ENCODE measurements around the gene HNRNPL. TPM values are rescaled to one million over a fixed set of nuclear protein-coding genes. Genes with fewer than 3 reads are reported as not detected.
"Not testable (repeated sequence)": the region's sequence is repeated elsewhere in the genome, so short reads cannot be mapped to it uniquely, and the experiment has no call there.

HNRNPL gene
- polyA plus RNA-seq, 1 donor from 2014 or later: 315 TPM

DNA sequence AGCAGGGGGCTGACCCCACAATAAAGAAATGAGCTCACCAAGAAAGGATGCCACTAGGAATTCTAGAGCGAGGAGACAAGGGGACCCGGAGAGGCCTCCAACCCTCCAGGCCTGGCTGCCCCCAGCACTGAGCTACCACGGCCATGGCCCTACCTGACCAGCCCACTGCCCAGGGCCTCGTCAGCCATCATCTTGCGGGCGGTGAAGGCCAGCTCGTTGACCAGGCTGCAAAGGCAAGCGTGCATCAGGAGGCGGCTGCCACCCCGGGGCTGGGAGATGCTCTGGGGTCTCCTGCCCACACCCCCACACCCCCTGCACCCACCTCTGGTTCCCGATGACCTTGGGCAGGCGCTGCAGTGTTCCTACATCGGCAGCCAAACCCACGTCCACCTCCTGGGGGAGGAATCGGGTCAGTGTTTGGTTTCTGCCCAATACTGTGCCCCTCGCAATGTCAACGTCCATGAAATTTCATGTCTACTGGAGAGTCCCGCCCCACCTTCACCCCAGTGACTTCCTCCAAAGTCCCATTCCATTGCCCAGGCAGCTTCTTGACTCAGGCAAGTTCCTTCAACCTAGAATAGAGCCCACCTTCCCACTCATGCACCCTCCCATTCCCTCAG is 33.5 kb downstream of the HNRNPL start:
- no peaks in the 10 kb centered on the region for H3K27me3 ChIP-seq (ENCODE audit: insufficient read depth, low read depth, low read length)
- H4K20me1 ChIP-seq (ENCODE audit: insufficient read depth): no peaks in the 10 kb centered on the region
- TF ChIP-seq, protein P1, sequence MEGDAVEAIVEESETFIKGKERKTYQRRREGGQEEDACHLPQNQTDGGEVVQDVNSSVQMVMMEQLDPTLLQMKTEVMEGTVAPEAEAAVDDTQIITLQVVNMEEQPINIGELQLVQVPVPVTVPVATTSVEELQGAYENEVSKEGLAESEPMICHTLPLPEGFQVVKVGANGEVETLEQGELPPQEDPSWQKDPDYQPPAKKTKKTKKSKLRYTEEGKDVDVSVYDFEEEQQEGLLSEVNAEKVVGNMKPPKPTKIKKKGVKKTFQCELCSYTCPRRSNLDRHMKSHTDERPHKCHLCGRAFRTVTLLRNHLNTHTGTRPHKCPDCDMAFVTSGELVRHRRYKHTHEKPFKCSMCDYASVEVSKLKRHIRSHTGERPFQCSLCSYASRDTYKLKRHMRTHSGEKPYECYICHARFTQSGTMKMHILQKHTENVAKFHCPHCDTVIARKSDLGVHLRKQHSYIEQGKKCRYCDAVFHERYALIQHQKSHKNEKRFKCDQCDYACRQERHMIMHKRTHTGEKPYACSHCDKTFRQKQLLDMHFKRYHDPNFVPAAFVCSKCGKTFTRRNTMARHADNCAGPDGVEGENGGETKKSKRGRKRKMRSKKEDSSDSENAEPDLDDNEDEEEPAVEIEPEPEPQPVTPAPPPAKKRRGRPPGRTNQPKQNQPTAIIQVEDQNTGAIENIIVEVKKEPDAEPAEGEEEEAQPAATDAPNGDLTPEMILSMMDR (IDR thresholded peaks at IDR 0.05; ENCODE audit: poor library complexity, severe bottlenecking): no peak
- TF ChIP-seq RAD21 (conservative IDR thresholded peaks at IDR 0.05) (no peak), MXI1 (conservative IDR thresholded peaks at IDR 0.05; ENCODE audit: poor library complexity, severe bottlenecking) (no peak), EZH2 (IDR thresholded peaks at IDR 0.05; ENCODE audit: borderline replicate concordance, insufficient read depth, low read length, poor library complexity, severe bottlenecking) (no peak), POLR2AphosphoS5 (IDR thresholded peaks at IDR 0.05) (no peak), TAF1 (IDR thresholded peaks at IDR 0.05; ENCODE audit: low read depth) (no peak)
- TF ChIP-seq, protein P2, sequence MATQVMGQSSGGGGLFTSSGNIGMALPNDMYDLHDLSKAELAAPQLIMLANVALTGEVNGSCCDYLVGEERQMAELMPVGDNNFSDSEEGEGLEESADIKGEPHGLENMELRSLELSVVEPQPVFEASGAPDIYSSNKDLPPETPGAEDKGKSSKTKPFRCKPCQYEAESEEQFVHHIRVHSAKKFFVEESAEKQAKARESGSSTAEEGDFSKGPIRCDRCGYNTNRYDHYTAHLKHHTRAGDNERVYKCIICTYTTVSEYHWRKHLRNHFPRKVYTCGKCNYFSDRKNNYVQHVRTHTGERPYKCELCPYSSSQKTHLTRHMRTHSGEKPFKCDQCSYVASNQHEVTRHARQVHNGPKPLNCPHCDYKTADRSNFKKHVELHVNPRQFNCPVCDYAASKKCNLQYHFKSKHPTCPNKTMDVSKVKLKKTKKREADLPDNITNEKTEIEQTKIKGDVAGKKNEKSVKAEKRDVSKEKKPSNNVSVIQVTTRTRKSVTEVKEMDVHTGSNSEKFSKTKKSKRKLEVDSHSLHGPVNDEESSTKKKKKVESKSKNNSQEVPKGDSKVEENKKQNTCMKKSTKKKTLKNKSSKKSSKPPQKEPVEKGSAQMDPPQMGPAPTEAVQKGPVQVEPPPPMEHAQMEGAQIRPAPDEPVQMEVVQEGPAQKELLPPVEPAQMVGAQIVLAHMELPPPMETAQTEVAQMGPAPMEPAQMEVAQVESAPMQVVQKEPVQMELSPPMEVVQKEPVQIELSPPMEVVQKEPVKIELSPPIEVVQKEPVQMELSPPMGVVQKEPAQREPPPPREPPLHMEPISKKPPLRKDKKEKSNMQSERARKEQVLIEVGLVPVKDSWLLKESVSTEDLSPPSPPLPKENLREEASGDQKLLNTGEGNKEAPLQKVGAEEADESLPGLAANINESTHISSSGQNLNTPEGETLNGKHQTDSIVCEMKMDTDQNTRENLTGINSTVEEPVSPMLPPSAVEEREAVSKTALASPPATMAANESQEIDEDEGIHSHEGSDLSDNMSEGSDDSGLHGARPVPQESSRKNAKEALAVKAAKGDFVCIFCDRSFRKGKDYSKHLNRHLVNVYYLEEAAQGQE (IDR thresholded peaks at IDR 0.05; ENCODE audit: borderline replicate concordance): no peak
- no peak overlapping the region for H3K4me2 ChIP-seq (ENCODE audit: low read length)
- no peak overlapping the region for H3K27ac ChIP-seq (ENCODE audit: low read length)
- no peaks in the 10 kb centered on the region for H3K36me3 ChIP-seq (ENCODE audit: insufficient read depth, low read length)
- no peak overlapping the region for H2AFZ ChIP-seq (ENCODE audit: low read depth, low read length)
- no peaks in the 10 kb centered on the region for H3K79me2 ChIP-seq (replicated peaks; ENCODE audit: insufficient read depth, low read length)
- H3F3A ChIP-seq (ENCODE audit: insufficient read depth, low read length, poor library complexity, severe bottlenecking): no peaks in the 10 kb centered on the region
- H3K9me2 ChIP-seq (ENCODE audit: insufficient read depth, low read length): no peaks in the 10 kb centered on the region
- H3K9ac ChIP-seq (ENCODE audit: low read length): no peak overlapping the region
- H3K4me3 ChIP-seq (ENCODE audit: low read length): no peak overlapping the region
- H3K9me3 ChIP-seq (ENCODE audit: low read length): no peaks in the 10 kb centered on the region

DNA sequence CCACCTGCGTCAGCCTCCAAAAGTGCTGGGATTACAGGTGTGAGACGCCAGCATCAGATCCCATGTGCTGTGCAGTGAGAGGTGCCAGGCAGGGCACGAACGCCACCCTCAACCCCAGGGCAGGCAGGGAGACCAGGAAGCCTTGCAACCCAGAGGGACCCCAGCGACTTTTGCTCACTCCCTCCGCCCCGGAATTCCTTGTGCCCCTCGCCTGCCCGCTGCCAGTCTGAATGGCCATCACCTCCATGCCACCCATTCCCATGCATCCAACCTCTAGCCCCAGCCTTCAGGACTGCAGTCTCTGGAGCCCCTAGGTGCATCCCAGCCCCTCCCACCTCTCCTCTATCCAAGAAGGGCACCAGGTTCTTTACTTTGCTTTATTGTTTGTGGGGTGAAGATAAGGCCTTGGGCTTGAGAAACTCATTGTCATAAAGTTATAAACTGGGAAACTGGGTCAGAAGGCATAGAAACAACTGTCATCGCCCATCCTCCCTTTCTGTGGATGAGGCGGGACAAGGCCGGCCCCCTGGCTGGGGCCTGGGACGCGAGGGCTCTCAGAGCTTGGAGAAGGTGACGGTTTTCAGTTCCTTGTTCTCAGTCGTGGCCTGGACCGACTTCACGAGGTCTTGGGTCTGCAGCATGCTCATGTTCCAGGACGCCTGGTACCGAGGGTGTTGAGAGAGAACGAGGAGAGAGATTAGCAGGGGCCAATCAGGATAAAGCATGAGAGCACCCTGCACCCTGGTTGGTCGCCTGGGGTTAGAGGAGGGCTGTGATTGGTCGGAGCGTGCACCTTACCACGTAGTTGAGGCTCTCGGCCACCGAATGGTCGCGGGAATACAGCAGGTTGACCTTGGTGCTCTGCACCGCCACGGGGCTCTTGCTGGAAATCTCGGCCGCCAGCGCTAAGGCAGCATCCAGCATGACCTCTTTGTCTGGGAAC is 34.5 kb downstream of the HNRNPL start:
- Histone ChIP-seq H3K36me3 (ENCODE audit: insufficient read depth, low read length) (no peaks in the 10 kb centered on the region), H3F3A (ENCODE audit: insufficient read depth, low read length, poor library complexity, severe bottlenecking) (no peaks in the 10 kb centered on the region), H3K79me2 (replicated peaks; ENCODE audit: insufficient read depth, low read length) (no peaks in the 10 kb centered on the region), H3K27me3 (ENCODE audit: insufficient read depth, low read depth, low read length) (no peaks in the 10 kb centered on the region), H3K9me2 (ENCODE audit: insufficient read depth, low read length) (no peaks in the 10 kb centered on the region), H2AFZ (ENCODE audit: low read depth, low read length) (no peak overlapping the region), H4K20me1 (ENCODE audit: insufficient read depth) (no peaks in the 10 kb centered on the region), H3K9ac (ENCODE audit: low read length) (no peak overlapping the region), H3K4me2 (ENCODE audit: low read length) (no peak overlapping the region), H3K4me3 (ENCODE audit: low read length) (no peak overlapping the region), H3K27ac (ENCODE audit: low read length) (no peak overlapping the region), H3K9me3 (ENCODE audit: low read length) (no peaks in the 10 kb centered on the region)
- TF ChIP-seq EZH2 (IDR thresholded peaks at IDR 0.05; ENCODE audit: borderline replicate concordance, insufficient read depth, low read length, poor library complexity, severe bottlenecking) (no peak), POLR2AphosphoS5 (IDR thresholded peaks at IDR 0.05) (no peak)

DNA sequence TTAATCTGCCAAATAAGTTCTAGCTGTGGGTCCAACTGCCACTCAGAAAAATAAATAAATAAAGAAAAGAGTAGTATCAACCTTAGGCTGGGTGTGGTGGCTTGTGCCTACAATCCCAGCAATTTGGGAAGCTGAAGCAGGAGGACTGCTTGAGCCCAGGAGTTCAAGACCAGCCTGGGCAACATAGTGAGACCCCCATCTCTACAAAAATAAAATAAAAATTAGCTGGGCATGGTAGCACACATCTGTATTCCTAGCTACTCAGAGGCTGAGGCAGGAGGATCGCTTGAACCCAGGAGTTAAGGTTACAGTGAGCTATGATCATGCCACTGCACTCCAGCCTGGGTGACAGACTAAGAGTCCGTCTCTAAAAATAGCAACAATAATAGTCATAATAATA is 35.9 kb downstream of the HNRNPL start:
- not testable (repeated sequence) for H2AFZ ChIP-seq (ENCODE audit: low read depth, low read length); H3K36me3 ChIP-seq (ENCODE audit: insufficient read depth, low read length)

More for the DNA sequence above, 35.9 kb downstream of the HNRNPL start:
- H3K4me2 ChIP-seq (ENCODE audit: low read length); H3F3A ChIP-seq (ENCODE audit: insufficient read depth, low read length, poor library complexity, severe bottlenecking); H3K4me3 ChIP-seq (ENCODE audit: low read length); H3K79me2 ChIP-seq (replicated peaks; ENCODE audit: insufficient read depth, low read length); H3K27ac ChIP-seq (ENCODE audit: low read length); H3K9me3 ChIP-seq (ENCODE audit: low read length); H3K9me2 ChIP-seq (ENCODE audit: insufficient read depth, low read length); H3K9ac ChIP-seq (ENCODE audit: low read length); H4K20me1 ChIP-seq (ENCODE audit: insufficient read depth); H3K27me3 ChIP-seq (ENCODE audit: insufficient read depth, low read depth, low read length): not testable (repeated sequence)

Measured in neural cell (in vitro differentiated cells).